ENCODE data around the gene ATRX. TPM values are rescaled to one million over a fixed set of nuclear protein-coding genes. Genes with fewer than 3 reads are reported as not detected.

Gene ATRX
- total and polyA plus RNA-seq, 10 of the 15 experiments (the other 5 are each of a cell fraction or from before 2014, with no cell fraction given), result 19.4 to 73.8 (median 45.2) TPM

- ATAC-seq, result no peak
- POLR2A ChIA-PET, result no interaction called here
Measured at GRCh38 chrX:77668391-77669237, 117.4 kb downstream of the ATRX start.

More at GRCh38 chrX:77668391-77669237, 117.4 kb downstream of the ATRX start:
- Histone ChIP-seq H3K27ac (ENCODE audit: control insufficient read depth, insufficient read depth) (no peak overlapping the region), H3K27me3 (replicated peaks in 1 of 2; ENCODE audit: control insufficient read depth in 2 of 2, insufficient read depth in 2 of 2, low read length in 1 of 2) (no peaks in the 10 kb centered on the region), H3K9me3 (replicated peaks; ENCODE audit: control insufficient read depth, insufficient read depth, low read length) (no peaks in the 10 kb centered on the region), H3K79me2 (ENCODE audit: control insufficient read depth, insufficient read depth, low read length) (no peaks in the 10 kb centered on the region), H3K9ac (ENCODE audit: control insufficient read depth, insufficient read depth, low read length) (no peak overlapping the region), H3K4me1 (ENCODE audit: control insufficient read depth, insufficient read depth, low read length) (no peaks in the 10 kb centered on the region), H2AFZ (ENCODE audit: control insufficient read depth, low read depth, low read length) (no peak overlapping the region), H3K4me3 (no peak overlapping the region), H4K20me1 (ENCODE audit: control insufficient read depth, insufficient read depth) (no peaks in the 10 kb centered on the region), H3K4me2 (ENCODE audit: control insufficient read depth, insufficient read depth) (no peak overlapping the region), H3K36me3 (ENCODE audit: control insufficient read depth in 2 of 2, insufficient read depth in 2 of 2, low read length in 1 of 2) (peaks cover 0 to 5% of the 10 kb centered on the region in 2 experiments; a peak in 2 of 4 replicates)
- intact Hi-C loops (cut with micrococcal nuclease; ENCODE audit: unreplicated experiment), result no loop called here
- ChIA-PET RAD21 (ENCODE audit: unreplicated experiment) (no interaction called here), CTCF (no interaction called here), SMC1A (ENCODE audit: uncharacterized antibody, unreplicated experiment) (no interaction called here)
- TF ChIP-seq, protein P1, sequence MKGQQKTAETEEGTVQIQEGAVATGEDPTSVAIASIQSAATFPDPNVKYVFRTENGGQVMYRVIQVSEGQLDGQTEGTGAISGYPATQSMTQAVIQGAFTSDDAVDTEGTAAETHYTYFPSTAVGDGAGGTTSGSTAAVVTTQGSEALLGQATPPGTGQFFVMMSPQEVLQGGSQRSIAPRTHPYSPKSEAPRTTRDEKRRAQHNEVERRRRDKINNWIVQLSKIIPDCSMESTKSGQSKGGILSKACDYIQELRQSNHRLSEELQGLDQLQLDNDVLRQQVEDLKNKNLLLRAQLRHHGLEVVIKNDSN (IDR thresholded peaks at IDR 0.05; ENCODE audit: borderline replicate concordance, extremely low read length, insufficient read depth, low read depth, low read length), result no peak
- TF ChIP-seq IKZF2 (IDR thresholded peaks at IDR 0.05), result no peak
- no peak for TF ChIP-seq RCOR1 (conservative IDR thresholded peaks at IDR 0.05; ENCODE audit: low read depth, low read length)
- no peak for TF ChIP-seq PRDM15 (CRISPR knock-in tag; IDR thresholded peaks at IDR 0.05)
- TF ChIP-seq BACH1 (IDR thresholded peaks at IDR 0.05; ENCODE audit: borderline replicate concordance), result no peak
- TF ChIP-seq NR2C2 (IDR thresholded peaks at IDR 0.05; ENCODE audit: borderline replicate concordance, control insufficient read depth, insufficient read length, low read depth), result no peak
- TF ChIP-seq ESRRA (IDR thresholded peaks at IDR 0.05; ENCODE audit: low read length), result no peak
- TF ChIP-seq TARDBP (IDR thresholded peaks at IDR 0.05; ENCODE audit: borderline replicate concordance), result no peak
- TF ChIP-seq ZBTB4 (CRISPR knock-in tag; IDR thresholded peaks at IDR 0.05), result no peak
- TF ChIP-seq, protein P2, sequence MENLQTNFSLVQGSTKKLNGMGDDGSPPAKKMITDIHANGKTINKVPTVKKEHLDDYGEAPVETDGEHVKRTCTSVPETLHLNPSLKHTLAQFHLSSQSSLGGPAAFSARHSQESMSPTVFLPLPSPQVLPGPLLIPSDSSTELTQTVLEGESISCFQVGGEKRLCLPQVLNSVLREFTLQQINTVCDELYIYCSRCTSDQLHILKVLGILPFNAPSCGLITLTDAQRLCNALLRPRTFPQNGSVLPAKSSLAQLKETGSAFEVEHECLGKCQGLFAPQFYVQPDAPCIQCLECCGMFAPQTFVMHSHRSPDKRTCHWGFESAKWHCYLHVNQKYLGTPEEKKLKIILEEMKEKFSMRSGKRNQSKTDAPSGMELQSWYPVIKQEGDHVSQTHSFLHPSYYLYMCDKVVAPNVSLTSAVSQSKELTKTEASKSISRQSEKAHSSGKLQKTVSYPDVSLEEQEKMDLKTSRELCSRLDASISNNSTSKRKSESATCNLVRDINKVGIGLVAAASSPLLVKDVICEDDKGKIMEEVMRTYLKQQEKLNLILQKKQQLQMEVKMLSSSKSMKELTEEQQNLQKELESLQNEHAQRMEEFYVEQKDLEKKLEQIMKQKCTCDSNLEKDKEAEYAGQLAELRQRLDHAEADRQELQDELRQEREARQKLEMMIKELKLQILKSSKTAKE (IDR thresholded peaks at IDR 0.05; ENCODE audit: low read depth, poor library complexity, severe bottlenecking), result no peak
- WGBS (ENCODE audit: insufficient coverage, insufficient replicate concordance, low lambda C conversion rate, missing lambda C conversion rate), result 57% methylated on average over 10 of the region's 10 CpGs
- DNase-seq (ENCODE audit: low read depth, low spot score) (no peak), FAIRE-seq (no peak)
- no TSS peak for BruUV-seq (replicated peaks)
- in situ Hi-C loops (cut with MboI), result no loop called here
